ENCODE data around the gene TSPY8.
"Not testable (repeated sequence)": the region's sequence is repeated elsewhere in the genome, so short reads cannot be mapped to it uniquely, and the experiment has no call there.

Gene TSPY8

GRCh38 chrY:9357497-9357896 lies at the start of gene TSPY8:
Gene TSPY8, plus strand, starts transcription at chrY:9357797. Its CDS starts 46 bp downstream, at chrY:9357843.
- H3K4me1 ChIP-seq (ENCODE audit: control insufficient read depth, low read depth, low read length); H3K9me3 ChIP-seq (ENCODE audit: control insufficient read depth, low read depth, low read length); H3K9ac ChIP-seq (ENCODE audit: low read length); H3K4me3 ChIP-seq (ENCODE audit: low read length); H3K36me3 ChIP-seq (ENCODE audit: control insufficient read depth, low read depth, low read length); H3K27me3 ChIP-seq (ENCODE audit: control insufficient read depth, insufficient read depth, low read length); H3K27ac ChIP-seq (ENCODE audit: low read length): not testable (repeated sequence)

- Histone ChIP-seq H3K27ac (ENCODE audit: low read length) (no peak overlapping the region), H3K27me3 (ENCODE audit: control insufficient read depth, insufficient read depth, low read length) (no peaks in the 10 kb centered on the region), H3K36me3 (ENCODE audit: control insufficient read depth, low read depth, low read length) (no peaks in the 10 kb centered on the region), H3K4me3 (ENCODE audit: low read length) (no peak overlapping the region), H3K9me3 (ENCODE audit: control insufficient read depth, low read depth, low read length) (no peaks in the 10 kb centered on the region), H3K9ac (ENCODE audit: low read length) (no peak overlapping the region), H3K4me1 (ENCODE audit: control insufficient read depth, low read depth, low read length) (no peaks in the 10 kb centered on the region)
Observed at GRCh38 chrY:9320996-9321395, 36.6 kb upstream of the TSPY8 start.

GRCh38 chrY:9337164-9337563 lies 20.4 kb upstream of the TSPY8 start, which contains the start of gene TSPY4:
Gene TSPY4, plus strand, starts transcription at chrY:9337464. Its CDS starts 46 bp downstream, at chrY:9337510.
- H3K9me3 ChIP-seq (ENCODE audit: control insufficient read depth, low read depth, low read length); H3K27me3 ChIP-seq (ENCODE audit: control insufficient read depth, insufficient read depth, low read length); H3K9ac ChIP-seq (ENCODE audit: low read length); H3K4me3 ChIP-seq (ENCODE audit: low read length); H3K4me1 ChIP-seq (ENCODE audit: control insufficient read depth, low read depth, low read length); H3K36me3 ChIP-seq (ENCODE audit: control insufficient read depth, low read depth, low read length); H3K27ac ChIP-seq (ENCODE audit: low read length): not testable (repeated sequence)

GRCh38 chrY:9396527-9396926 lies 38.9 kb downstream of the TSPY8 start:
- not testable (repeated sequence) for H3K36me3 ChIP-seq (ENCODE audit: control insufficient read depth, low read depth, low read length); H3K4me1 ChIP-seq (ENCODE audit: control insufficient read depth, low read depth, low read length); H3K9me3 ChIP-seq (ENCODE audit: control insufficient read depth, low read depth, low read length); H3K27ac ChIP-seq (ENCODE audit: low read length); H3K9ac ChIP-seq (ENCODE audit: low read length); H3K27me3 ChIP-seq (ENCODE audit: control insufficient read depth, insufficient read depth, low read length); H3K4me3 ChIP-seq (ENCODE audit: low read length)

GRCh38 chrY:9398121-9398520 lies 40.5 kb downstream of the TSPY8 start, which contains the start of gene TSPY3:
Gene TSPY3, plus strand, starts transcription at chrY:9398421. Its CDS starts 46 bp downstream, at chrY:9398467.
- not testable (repeated sequence) for H3K9me3 ChIP-seq (ENCODE audit: control insufficient read depth, low read depth, low read length); H3K27me3 ChIP-seq (ENCODE audit: control insufficient read depth, insufficient read depth, low read length); H3K27ac ChIP-seq (ENCODE audit: low read length); H3K4me3 ChIP-seq (ENCODE audit: low read length); H3K4me1 ChIP-seq (ENCODE audit: control insufficient read depth, low read depth, low read length); H3K36me3 ChIP-seq (ENCODE audit: control insufficient read depth, low read depth, low read length); H3K9ac ChIP-seq (ENCODE audit: low read length)

Data from iPS-18a (cell line).